Measurements from ENCODE around the gene TRAPPC3L. TPM values are rescaled to one million over a fixed set of nuclear protein-coding genes. Genes with fewer than 3 reads are reported as not detected.

Gene TRAPPC3L
- not detected for total RNA-seq (ENCODE audit: unreplicated experiment)
- long read RNA-seq: 0 reads

DNA sequence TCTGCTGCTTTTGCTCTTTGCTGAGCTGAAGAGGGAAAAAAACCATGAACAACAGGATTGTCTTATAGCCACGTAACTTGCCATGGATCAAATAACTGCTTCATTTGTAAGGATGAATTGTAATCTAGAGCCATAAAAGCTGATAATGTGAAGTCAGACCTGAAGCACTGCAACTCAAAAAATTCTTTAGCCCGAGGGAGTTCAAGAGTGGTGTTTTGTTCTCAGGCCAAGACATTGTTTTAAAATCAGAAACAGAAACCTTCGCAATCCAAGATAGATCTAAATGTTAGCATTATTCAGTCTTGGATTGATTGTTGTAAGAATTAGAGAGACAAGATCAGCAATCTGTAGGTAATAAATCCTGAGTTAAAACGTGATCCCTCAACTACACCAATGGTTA is at the start of gene TRAPPC3L:
Gene TRAPPC3L (minus strand): TSS at position 34 of the 400 bp plus-strand sequence. CDS start 170 bp downstream, outside the sequence.
- Mint-ChIP-seq H3K27me3 (ENCODE audit: unreplicated experiment) (no peaks in the 10 kb centered on the region), H3K27ac (ENCODE audit: unreplicated experiment) (no peak within 1 kb of the TSS), H3K4me1 (ENCODE audit: low read depth, unreplicated experiment) (no peaks in the 10 kb centered on the region), H3K36me3 (ENCODE audit: unreplicated experiment) (no peaks in the 10 kb centered on the region), H3K9me3 (ENCODE audit: unreplicated experiment) (no peaks in the 10 kb centered on the region), H3K4me3 (ENCODE audit: unreplicated experiment) (no peak within 1 kb of the TSS)
- no peak for DNase-seq
- TF ChIP-seq, protein P1, sequence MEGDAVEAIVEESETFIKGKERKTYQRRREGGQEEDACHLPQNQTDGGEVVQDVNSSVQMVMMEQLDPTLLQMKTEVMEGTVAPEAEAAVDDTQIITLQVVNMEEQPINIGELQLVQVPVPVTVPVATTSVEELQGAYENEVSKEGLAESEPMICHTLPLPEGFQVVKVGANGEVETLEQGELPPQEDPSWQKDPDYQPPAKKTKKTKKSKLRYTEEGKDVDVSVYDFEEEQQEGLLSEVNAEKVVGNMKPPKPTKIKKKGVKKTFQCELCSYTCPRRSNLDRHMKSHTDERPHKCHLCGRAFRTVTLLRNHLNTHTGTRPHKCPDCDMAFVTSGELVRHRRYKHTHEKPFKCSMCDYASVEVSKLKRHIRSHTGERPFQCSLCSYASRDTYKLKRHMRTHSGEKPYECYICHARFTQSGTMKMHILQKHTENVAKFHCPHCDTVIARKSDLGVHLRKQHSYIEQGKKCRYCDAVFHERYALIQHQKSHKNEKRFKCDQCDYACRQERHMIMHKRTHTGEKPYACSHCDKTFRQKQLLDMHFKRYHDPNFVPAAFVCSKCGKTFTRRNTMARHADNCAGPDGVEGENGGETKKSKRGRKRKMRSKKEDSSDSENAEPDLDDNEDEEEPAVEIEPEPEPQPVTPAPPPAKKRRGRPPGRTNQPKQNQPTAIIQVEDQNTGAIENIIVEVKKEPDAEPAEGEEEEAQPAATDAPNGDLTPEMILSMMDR (IDR thresholded peaks at IDR 0.05; ENCODE audit: partially characterized antibody, unreplicated experiment): no peak

DNA sequence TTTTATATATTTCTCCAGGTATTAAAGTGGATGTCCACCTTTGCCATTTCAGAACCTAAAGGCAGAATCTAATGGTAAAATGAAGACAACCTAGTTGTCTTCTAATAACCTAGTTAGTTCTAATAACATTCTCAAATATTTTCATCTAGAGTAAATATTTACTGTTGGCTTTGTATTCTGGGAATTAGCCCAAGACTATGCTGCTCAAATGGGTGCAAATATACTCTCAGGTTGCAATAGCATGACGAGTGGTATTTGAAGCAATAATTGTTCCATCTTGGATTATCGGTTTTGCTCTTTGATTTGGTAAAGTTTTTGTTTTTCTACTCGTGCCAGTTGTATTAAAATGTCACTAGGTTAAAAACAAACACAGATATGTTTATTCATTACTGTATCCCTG is 49.8 kb upstream of the TRAPPC3L start:
- Mint-ChIP-seq H3K36me3 (ENCODE audit: unreplicated experiment) (no peaks in the 10 kb centered on the region), H3K27ac (ENCODE audit: unreplicated experiment) (no peak overlapping the region), H3K27me3 (ENCODE audit: unreplicated experiment) (no peaks in the 10 kb centered on the region), H3K4me1 (ENCODE audit: low read depth, unreplicated experiment) (no peaks in the 10 kb centered on the region), H3K9me3 (ENCODE audit: unreplicated experiment) (no peaks in the 10 kb centered on the region), H3K4me3 (ENCODE audit: unreplicated experiment) (no peak overlapping the region)
- TF ChIP-seq, protein P1 (IDR thresholded peaks at IDR 0.05; ENCODE audit: partially characterized antibody, unreplicated experiment): no peak
- DNase-seq: no peak

DNA sequence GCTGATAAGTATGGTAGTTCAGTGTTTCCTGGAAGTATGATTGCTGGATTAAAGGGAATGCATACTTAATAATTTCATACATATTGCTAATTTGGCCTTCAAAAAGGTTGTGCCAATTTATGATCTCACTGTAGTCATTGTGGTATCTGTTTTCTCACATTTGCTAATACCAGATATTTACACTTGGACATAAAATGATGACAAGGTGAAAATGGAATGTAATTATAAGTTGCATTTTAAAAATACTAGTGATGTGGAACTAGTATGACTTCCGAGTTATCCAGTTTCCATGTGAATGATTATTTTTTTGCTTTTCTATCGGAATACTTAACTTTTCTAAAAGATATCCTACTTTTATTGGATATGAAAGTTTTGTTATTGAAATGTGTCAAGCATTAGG is 41.3 kb upstream of the TRAPPC3L start:
- Mint-ChIP-seq H3K36me3 (ENCODE audit: unreplicated experiment) (peaks cover 6% of the 10 kb centered on the region), H3K27me3 (ENCODE audit: unreplicated experiment) (no peaks in the 10 kb centered on the region), H3K4me1 (ENCODE audit: low read depth, unreplicated experiment) (peaks cover 3% of the 10 kb centered on the region), H3K4me3 (ENCODE audit: unreplicated experiment) (no peak overlapping the region), H3K27ac (ENCODE audit: unreplicated experiment) (no peak overlapping the region), H3K9me3 (ENCODE audit: unreplicated experiment) (no peaks in the 10 kb centered on the region)
- TF ChIP-seq, protein P1 (IDR thresholded peaks at IDR 0.05; ENCODE audit: partially characterized antibody, unreplicated experiment): no peak
- DNase-seq: no peak

DNA sequence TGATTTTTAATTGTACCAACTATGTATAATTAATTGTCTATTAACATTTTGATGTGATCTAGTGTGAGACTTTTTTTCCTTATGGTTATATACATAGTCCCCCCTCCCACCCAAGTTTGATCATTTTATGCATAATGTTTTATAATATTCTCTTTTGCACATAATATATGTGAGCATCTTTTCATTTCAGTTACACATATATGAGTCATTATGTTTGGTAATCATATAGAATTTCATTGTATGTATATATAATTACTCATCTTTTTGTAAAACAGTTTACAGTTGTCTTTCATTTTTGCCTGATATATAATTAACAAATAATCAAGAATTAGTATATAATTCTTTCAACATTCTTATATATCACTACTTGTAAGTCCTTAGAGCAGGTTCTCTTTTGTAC is 40.8 kb upstream of the TRAPPC3L start:
- peaks cover 3% of the 10 kb centered on the region for H3K4me1 Mint-ChIP-seq (ENCODE audit: low read depth, unreplicated experiment)
- peaks cover 6% of the 10 kb centered on the region for H3K36me3 Mint-ChIP-seq (ENCODE audit: unreplicated experiment)

DNA sequence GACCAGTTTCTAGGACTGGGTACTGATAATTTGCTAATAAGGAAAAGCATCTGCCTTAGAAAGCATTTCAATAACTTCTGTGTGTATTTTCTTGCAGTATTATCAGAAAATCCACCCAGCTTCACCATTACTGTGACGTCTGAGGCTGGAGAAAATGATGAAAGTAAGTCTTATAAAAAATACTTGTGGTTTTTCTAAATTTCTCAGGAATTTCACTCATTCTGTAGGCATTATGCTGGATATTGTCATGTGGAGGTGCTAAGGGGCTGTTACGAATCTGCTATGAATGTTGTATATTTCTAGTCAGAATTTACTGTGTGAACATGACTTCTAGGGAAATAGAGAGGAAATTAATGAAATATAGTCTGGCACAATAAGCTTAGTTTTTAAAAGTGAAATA is 34.7 kb upstream of the TRAPPC3L start:
- TF ChIP-seq, protein P1 (IDR thresholded peaks at IDR 0.05; ENCODE audit: partially characterized antibody, unreplicated experiment): no peak
- H3K4me3 Mint-ChIP-seq (ENCODE audit: unreplicated experiment): no peak overlapping the region
- H3K9me3 Mint-ChIP-seq (ENCODE audit: unreplicated experiment): no peaks in the 10 kb centered on the region
- H3K4me1 Mint-ChIP-seq (ENCODE audit: low read depth, unreplicated experiment): no peaks in the 10 kb centered on the region
- H3K27me3 Mint-ChIP-seq (ENCODE audit: unreplicated experiment): no peaks in the 10 kb centered on the region
- no peak for DNase-seq
- H3K27ac Mint-ChIP-seq (ENCODE audit: unreplicated experiment): no peak overlapping the region
- H3K36me3 Mint-ChIP-seq (ENCODE audit: unreplicated experiment): no peaks in the 10 kb centered on the region

More for the DNA sequence above, 40.8 kb upstream of the TRAPPC3L start:
- no peaks in the 10 kb centered on the region for H3K27me3 Mint-ChIP-seq (ENCODE audit: unreplicated experiment)
- no peak for DNase-seq
- no peak overlapping the region for H3K4me3 Mint-ChIP-seq (ENCODE audit: unreplicated experiment)
- H3K27ac Mint-ChIP-seq (ENCODE audit: unreplicated experiment): no peak overlapping the region
- H3K9me3 Mint-ChIP-seq (ENCODE audit: unreplicated experiment): no peaks in the 10 kb centered on the region
- TF ChIP-seq, protein P1 (IDR thresholded peaks at IDR 0.05; ENCODE audit: partially characterized antibody, unreplicated experiment): no peak

Data from glutamatergic neuron (in vitro differentiated cells).